Renal cortex interstitium (tissue), 11 donors: ENCODE measurements around the gene LCMT1. TPM values are rescaled to one million over a fixed set of nuclear protein-coding genes. Genes with fewer than 3 reads are reported as not detected.

Experiments
- DNase-seq, 11 donors: peaks; one replicate each; pipeline ENCODE4 v3.0.0-alpha.2; 2013; ENCODE audit warnings: low read depth in 9 of 11, low spot score in 4 of 11; ENCODE audit errors: extremely low read depth in 1 of 11
- polyA plus RNA-seq, 3 donors: library from polyadenylated mRNA; unstranded; fragments of 120-200 nt; gene quantifications; one replicate each; pipeline ENCODE4 v1.2.1, GENCODE V29; 2013; ENCODE audit not compliant: insufficient read length in 3 of 3

LCMT1 gene
- polyA plus RNA-seq, 3 donors: 65.9 to 80.7 (median 68.7) TPM

DNA sequence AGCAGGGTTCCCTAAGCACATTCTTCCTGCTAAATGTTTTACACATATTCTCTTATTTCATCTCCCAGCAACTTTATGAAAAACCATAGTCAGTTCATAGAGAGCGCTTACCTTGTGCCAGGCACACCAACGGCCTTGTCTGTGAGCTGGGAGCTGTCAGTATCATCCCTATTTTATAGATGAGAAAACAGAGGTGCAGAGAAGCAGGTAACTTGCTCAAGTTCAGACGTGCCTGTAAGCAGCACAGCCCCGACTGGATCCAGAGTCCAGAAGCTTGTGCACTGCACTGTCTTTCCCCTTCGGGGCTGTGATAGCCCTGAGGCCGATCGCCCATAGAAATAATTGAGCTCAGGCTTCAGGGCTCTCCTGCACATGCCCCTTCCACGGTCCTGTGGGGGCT lies 111.4 kb downstream of the LCMT1 start:
- DNase-seq: no peak

- no peak for DNase-seq
Measured at GRCh38 chr16:25223964-25224363, 112.4 kb downstream of the LCMT1 start.

DNA sequence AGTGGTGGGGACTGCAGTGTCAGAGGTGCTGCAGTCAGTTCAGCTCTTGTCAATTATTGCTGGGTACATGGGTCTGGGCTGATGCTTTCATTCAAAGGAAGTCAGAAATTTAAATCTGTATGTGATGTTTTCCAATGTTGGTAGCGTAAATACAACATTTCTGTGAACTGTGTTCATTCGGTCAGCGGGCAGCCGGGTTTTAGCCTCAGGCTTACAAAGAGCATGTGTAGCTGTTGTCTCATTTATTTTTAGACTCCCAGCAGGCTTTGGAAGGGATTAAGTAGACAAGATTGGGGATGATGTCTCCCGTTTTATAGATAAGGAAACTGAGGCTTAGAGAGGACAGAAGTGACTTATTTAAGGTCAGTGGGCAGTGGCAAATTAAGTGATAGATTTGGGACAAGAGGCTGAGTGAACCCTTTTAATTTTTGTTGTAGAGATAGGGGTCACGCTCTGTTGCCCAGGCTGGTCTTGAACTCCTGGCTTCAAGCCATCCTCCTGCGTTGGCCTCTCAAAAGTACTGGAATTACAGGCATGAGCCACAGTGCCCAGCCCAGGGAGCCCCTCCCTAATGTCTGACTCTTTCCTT lies 113.3 kb downstream of the LCMT1 start:
- DNase-seq: no peak

Other genes with a start within 250 kb of the LCMT1 start
- gene ARHGAP17, start 96.4 kb upstream of the LCMT1 start, polyA plus RNA-seq: 10 to 100 TPM; 72.3 to 76.6 (median 73.4) TPM
- gene AQP8, start 105.2 kb downstream of the LCMT1 start, polyA plus RNA-seq: under 1 TPM in 1 of 3 donors, not detected in 2; 0.22 TPM
- 10 to 100 TPM; 10.8 to 13.6 (median 12.4) TPM for gene ZKSCAN2, start 146.1 kb downstream of the LCMT1 start, polyA plus RNA-seq